ENCODE data around the gene VAPA. TPM values are rescaled to one million over a fixed set of nuclear protein-coding genes. Genes with fewer than 3 reads are reported as not detected.
A peak's percentile ranks its signal among the peaks of the same experiment; 100 is the strongest.

The VAPA gene
- total and polyA plus RNA-seq, 9 of the 15 experiments (the other 6 are each of a cell fraction or from before 2014, with no cell fraction given): 219 to 902 (median 526) TPM

- TF ChIP-seq, protein P1, sequence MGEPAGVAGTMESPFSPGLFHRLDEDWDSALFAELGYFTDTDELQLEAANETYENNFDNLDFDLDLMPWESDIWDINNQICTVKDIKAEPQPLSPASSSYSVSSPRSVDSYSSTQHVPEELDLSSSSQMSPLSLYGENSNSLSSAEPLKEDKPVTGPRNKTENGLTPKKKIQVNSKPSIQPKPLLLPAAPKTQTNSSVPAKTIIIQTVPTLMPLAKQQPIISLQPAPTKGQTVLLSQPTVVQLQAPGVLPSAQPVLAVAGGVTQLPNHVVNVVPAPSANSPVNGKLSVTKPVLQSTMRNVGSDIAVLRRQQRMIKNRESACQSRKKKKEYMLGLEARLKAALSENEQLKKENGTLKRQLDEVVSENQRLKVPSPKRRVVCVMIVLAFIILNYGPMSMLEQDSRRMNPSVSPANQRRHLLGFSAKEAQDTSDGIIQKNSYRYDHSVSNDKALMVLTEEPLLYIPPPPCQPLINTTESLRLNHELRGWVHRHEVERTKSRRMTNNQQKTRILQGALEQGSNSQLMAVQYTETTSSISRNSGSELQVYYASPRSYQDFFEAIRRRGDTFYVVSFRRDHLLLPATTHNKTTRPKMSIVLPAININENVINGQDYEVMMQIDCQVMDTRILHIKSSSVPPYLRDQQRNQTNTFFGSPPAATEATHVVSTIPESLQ (CRISPR knock-in tag; IDR thresholded peaks at IDR 0.05): no peak
- peak; percentile 39; the same call in 1 of the 2 replicates for TF ChIP-seq ZFX (CRISPR knock-in tag; IDR thresholded peaks at IDR 0.05)
- peak; percentile 41; the same call in 1 of the 2 replicates for TF ChIP-seq STAT5A (IDR thresholded peaks at IDR 0.05; ENCODE audit: borderline replicate concordance, low read length)
- TF ChIP-seq ETS2 (tag; IDR thresholded peaks at IDR 0.05; ENCODE audit: borderline replicate concordance, poor library complexity, severe bottlenecking): no peak
- TF ChIP-seq RAD21 (CRISPR knock-in tag; conservative IDR thresholded peaks at IDR 0.05 in 1 of 2, IDR thresholded peaks at IDR 0.05 in 1 of 2): peak in 1 of 2 experiments; percentile 47; a peak in 3 of 4 replicates
- peak; percentile 87; the same call in 1 of the 2 replicates for TF ChIP-seq BRD4 (IDR thresholded peaks at IDR 0.05)
- TF ChIP-seq, protein P2, sequence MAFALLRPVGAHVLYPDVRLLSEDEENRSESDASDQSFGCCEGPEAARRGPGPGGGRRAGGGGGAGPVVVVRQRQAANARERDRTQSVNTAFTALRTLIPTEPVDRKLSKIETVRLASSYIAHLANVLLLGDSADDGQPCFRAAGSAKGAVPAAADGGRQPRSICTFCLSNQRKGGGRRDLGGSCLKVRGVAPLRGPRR (CRISPR knock-in tag; IDR thresholded peaks at IDR 0.05): 0 out of 2 replicates have a peak, but pooled peaks have one; percentile 18
- no peak for TF ChIP-seq MTF1 (CRISPR knock-in tag; IDR thresholded peaks at IDR 0.05; ENCODE audit: borderline replicate concordance)
- peak; percentile 79; the same call in 1 of the 2 replicates for TF ChIP-seq EHMT2 (IDR thresholded peaks at IDR 0.05)
- no peak for TF ChIP-seq SRSF3 (IDR thresholded peaks at IDR 0.05; ENCODE audit: insufficient read depth, low read length)
- peak; percentile 49 for TF ChIP-seq TBP (optimal IDR thresholded peaks at IDR 0.05; ENCODE audit: low read depth, low read length)
- TF ChIP-seq GATAD2A (IDR thresholded peaks at IDR 0.05): no peak
- TF ChIP-seq ZNF316 (IDR thresholded peaks at IDR 0.05): peak; percentile 100
- no peak for TF ChIP-seq RUNX1 (IDR thresholded peaks at IDR 0.05; ENCODE audit: low read depth)
- TF ChIP-seq LCOR (CRISPR knock-in tag; IDR thresholded peaks at IDR 0.05): peak; percentile 95
- TF ChIP-seq CAMTA2 (CRISPR knock-in tag; conservative IDR thresholded peaks at IDR 0.05): no peak
- peak; percentile 92 for TF ChIP-seq ZNF175 (CRISPR knock-in tag; IDR thresholded peaks at IDR 0.05; ENCODE audit: low read depth)
- peak; percentile 72; the same call in 1 of the 2 replicates for TF ChIP-seq LARP7 (IDR thresholded peaks at IDR 0.05)
- no peak for TF ChIP-seq ARHGAP35 (IDR thresholded peaks at IDR 0.05; ENCODE audit: partially characterized antibody)
- TF ChIP-seq, protein P3, sequence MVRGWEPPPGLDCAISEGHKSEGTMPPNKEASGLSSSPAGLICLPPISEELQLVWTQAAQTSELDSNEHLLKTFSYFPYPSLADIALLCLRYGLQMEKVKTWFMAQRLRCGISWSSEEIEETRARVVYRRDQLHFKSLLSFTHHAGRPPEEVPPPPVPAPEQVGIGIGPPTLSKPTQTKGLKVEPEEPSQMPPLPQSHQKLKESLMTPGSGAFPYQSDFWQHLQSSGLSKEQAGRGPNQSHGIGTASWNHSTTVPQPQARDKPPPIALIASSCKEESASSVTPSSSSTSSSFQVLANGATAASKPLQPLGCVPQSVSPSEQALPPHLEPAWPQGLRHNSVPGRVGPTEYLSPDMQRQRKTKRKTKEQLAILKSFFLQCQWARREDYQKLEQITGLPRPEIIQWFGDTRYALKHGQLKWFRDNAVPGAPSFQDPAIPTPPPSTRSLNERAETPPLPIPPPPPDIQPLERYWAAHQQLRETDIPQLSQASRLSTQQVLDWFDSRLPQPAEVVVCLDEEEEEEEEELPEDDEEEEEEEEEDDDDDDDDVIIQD (CRISPR knock-in tag; IDR thresholded peaks at IDR 0.05): 0 out of 2 replicates have a peak, but pooled peaks have one; percentile 8
- no peak for TF ChIP-seq ZNF586 (CRISPR knock-in tag; conservative IDR thresholded peaks at IDR 0.05)
- no peak for TF ChIP-seq TCF7L2 (IDR thresholded peaks at IDR 0.05; ENCODE audit: low read depth, low read length)
- TF ChIP-seq GTF2E2 (tag; IDR thresholded peaks at IDR 0.05): 0 out of 2 replicates have a peak, but pooled peaks have one; percentile 48
- TF ChIP-seq CEBPB (tag; IDR thresholded peaks at IDR 0.05): peak; percentile 98
- TF ChIP-seq ZNF133 (CRISPR knock-in tag; IDR thresholded peaks at IDR 0.05): no peak
Measured at GRCh38 chr18:9869715-9870430, 43.9 kb upstream of the VAPA start (continued).
